Right lobe of liver (tissue), 6 donors: ENCODE measurements around the gene STMND1. TPM values are rescaled to one million over a fixed set of nuclear protein-coding genes. Genes with fewer than 3 reads are reported as not detected.
"Not testable (repeated sequence)": the region's sequence is repeated elsewhere in the genome, so short reads cannot be mapped to it uniquely, and the experiment has no call there.

Experiments used
- ATAC-seq, 4 donors: fragments of 200-7000 bp; cut with Tn5 transposase; one replicate each; pipeline ENCODE4 v1.9.1; 2020; ENCODE audit warnings: mild to moderate bottlenecking in 4 of 4, moderate library complexity in 4 of 4
- DNase-seq, 3 donors: peaks; one replicate each; pipeline ENCODE4 v3.0.0-alpha.2; 2020
- H3K27ac ChIP-seq, 3 donors: fragments of 200-600 bp; one replicate each; pipeline ENCODE4 v1.8.0; 2022
- H3K27me3 ChIP-seq, 2 donors: fragments of 200-600 bp; one replicate each; pipeline ENCODE4 v1.8.0; 2022
- H3K36me3 ChIP-seq, 4 donors: fragments of 200-600 bp; sonication (generic) in 1 of 4; one replicate each; pipeline versions ENCODE4 v1.5.1 to v1.8.0; 2017 to 2022; ENCODE audit warnings: control low read depth in 1 of 4
- H3K4me1 ChIP-seq, 4 donors: fragments of 200-600 bp; sonication (generic) in 1 of 4; one replicate each; pipeline versions ENCODE4 v1.5.1 to v1.8.0; 2017 to 2022; ENCODE audit warnings: control low read depth in 1 of 4
- H3K4me3 ChIP-seq, 3 donors: fragments of 200-600 bp; one replicate each; pipeline ENCODE4 v1.8.0; 2022
- H3K9me3 ChIP-seq, 4 donors: fragments of 200-600 bp; sonication (generic) in 1 of 4; one replicate each; pipeline versions ENCODE4 v1.5.1 to v1.8.0; 2017 to 2022; ENCODE audit warnings: control low read depth in 1 of 4
- CTCF ChIP-seq, 4 donors: fragments of 200-600 bp in 3 of 4; fragments of 450-650 bp in 1 of 4; IDR thresholded peaks; one replicate each; pipeline versions ENCODE4 v1.5.1 to v1.8.0; 2016 to 2022; ENCODE audit warnings: antibody characterized with exemption in 4 of 4, mild to moderate bottlenecking in 2 of 4
- POLR2A ChIP-seq: fragments of 450-650 bp; IDR thresholded peaks from one replicate; pipeline ENCODE4 v1.6.1; 2017; ENCODE audit warnings: antibody characterized with exemption, mild to moderate bottlenecking
- WGBS: methylation state at CpG from one replicate; pipeline ENCODE4 v1.1.6; 2018; ENCODE audit warnings: low coverage, low lambda C conversion rate; ENCODE audit not compliant: insufficient coverage; ENCODE audit errors: missing lambda C conversion rate; 5-methylcytosine and 5-hydroxymethylcytosine counted together
- intact Hi-C, 2 donors: fragments of 100-400 bp; cut with DNase I; formaldehyde crosslinking; loops; one replicate each; pipeline versions ENCODE4 v1.11.2 to v1.14.1; 2022
- total RNA-seq, 6 experiments: library from RNA; depleted of rRNA in 2 of 6; stranded (reverse); fragments of >200 nt in 2 of 6; fragmentation: NEBNext Ultra II Directional in 3 of 6; extraction: Animal tissue kit (Norgen Biotek cat#: 25700) in 3 of 6; gene quantifications; one replicate each; pipeline versions ENCODE4 v1.1.0 to v1.2.4, GENCODE V29; 2016 to 2023
- donor health status: DM: no; HTN: yes; CAD: no.
- donor health status: DM: no; HTN: no; CAD: no.
- donor health status: DM: no; HTN: no; CAD: no.
- donor health status: DM: no; HTN: yes; CAD: no.
- donor health status: DM: no; HTN: yes; CAD: no.

STMND1 gene
- total RNA-seq, 6 experiments from 2014 or later = 0.25 TPM; not detected in 5

GRCh38 chr6:17066610-17067009 lies 35.2 kb upstream of the STMND1 start:
- Histone ChIP-seq H3K27ac (no peak overlapping the region), H3K27me3 (no peaks in the 10 kb centered on the region), H3K36me3 (no peaks in the 10 kb centered on the region), H3K9me3 (no peaks in the 10 kb centered on the region), H3K4me3 (no peak overlapping the region), H3K4me1 (no peaks in the 10 kb centered on the region)
- no peak for ATAC-seq
- 60% methylated on average over 6 of the region's 6 CpGs for WGBS
- TF ChIP-seq POLR2A (no peak), CTCF (IDR thresholded peaks at IDR 0.05) (no peak)
- DNase-seq = no peak
- intact Hi-C loops = no loop called here

- H3K27me3 ChIP-seq, H3K9me3 ChIP-seq, DNase-seq, H3K36me3 ChIP-seq, H3K4me3 ChIP-seq, H3K27ac ChIP-seq, ATAC-seq, intact Hi-C loops, H3K4me1 ChIP-seq: not testable (repeated sequence)
Observed at GRCh38 chr6:17068972-17069371, 32.9 kb upstream of the STMND1 start.

DNA sequence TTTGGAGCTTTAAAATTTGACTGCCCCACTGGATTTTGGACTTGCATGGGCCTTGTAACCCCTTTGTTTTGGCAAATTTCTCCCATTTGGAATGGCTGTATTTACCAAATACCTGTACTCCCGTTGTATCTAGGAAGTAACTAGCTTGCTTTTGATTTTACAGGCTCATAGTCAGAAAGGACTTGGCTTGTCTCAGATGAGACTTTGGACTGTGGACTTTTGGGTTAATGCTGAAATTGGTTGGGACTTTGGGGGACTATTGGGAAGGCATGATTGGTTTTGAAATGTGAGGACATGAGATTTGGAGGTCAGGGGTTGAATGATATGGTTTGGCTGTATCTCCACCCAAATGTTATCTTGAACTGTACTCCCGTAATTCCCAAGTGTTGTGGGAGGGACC lies 31.4 kb upstream of the STMND1 start:
- DNase-seq, intact Hi-C loops, ATAC-seq, H3K36me3 ChIP-seq, H3K27me3 ChIP-seq, H3K9me3 ChIP-seq, H3K4me1 ChIP-seq, H3K27ac ChIP-seq, H3K4me3 ChIP-seq: not testable (repeated sequence)
- 31% methylated on average over 2 of the region's 2 CpGs for WGBS

GRCh38 chr6:17073596-17073995 lies 28.3 kb upstream of the STMND1 start:
- intact Hi-C loops, H3K4me3 ChIP-seq, H3K9me3 ChIP-seq, DNase-seq, ATAC-seq, H3K4me1 ChIP-seq, H3K36me3 ChIP-seq, H3K27me3 ChIP-seq, H3K27ac ChIP-seq: not testable (repeated sequence)
- 40% methylated on average over 2 of the region's 2 CpGs for WGBS

DNA sequence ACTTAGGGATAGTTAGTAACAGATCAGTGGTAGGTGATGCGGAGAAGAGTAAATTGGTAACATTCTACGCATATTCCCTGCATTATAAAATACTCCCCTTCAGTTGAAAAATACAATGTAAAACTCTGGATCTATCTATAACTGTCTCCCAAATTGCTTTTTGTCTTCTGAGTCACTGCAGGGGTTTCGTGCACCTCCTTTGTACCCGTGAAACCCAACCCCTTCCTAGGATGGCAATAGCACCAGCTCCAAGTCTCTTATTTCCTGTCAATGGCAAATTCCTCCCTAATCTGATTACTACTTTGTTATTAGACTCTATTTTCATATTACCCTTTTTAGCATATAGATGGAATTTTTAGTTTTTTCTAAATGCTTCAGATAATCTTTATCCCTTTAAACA lies 20.6 kb upstream of the STMND1 start:
- Histone ChIP-seq H3K4me3 (no peak overlapping the region), H3K9me3 (no peaks in the 10 kb centered on the region), H3K27ac (no peak overlapping the region), H3K36me3 (no peaks in the 10 kb centered on the region), H3K4me1 (no peaks in the 10 kb centered on the region), H3K27me3 (no peaks in the 10 kb centered on the region)
- DNase-seq (no peak), ATAC-seq (no peak)
- 74% methylated on average over 4 of the region's 4 CpGs for WGBS
- intact Hi-C loops = no loop called here
- TF ChIP-seq POLR2A = no peak

GRCh38 chr6:17081860-17082508 lies 19.9 kb upstream of the STMND1 start:
- 73% methylated on average over 5 of the region's 5 CpGs for WGBS
- intact Hi-C loops = no loop called here
- no peaks in the 10 kb centered on the region for H3K27me3 ChIP-seq
- ATAC-seq (no peak), DNase-seq (no peak)
- no peaks in the 10 kb centered on the region for H3K36me3 ChIP-seq
- no peaks in the 10 kb centered on the region for H3K4me1 ChIP-seq
- H3K9me3 ChIP-seq = no peaks in the 10 kb centered on the region
- TF ChIP-seq CTCF (IDR thresholded peaks at IDR 0.05) (no peak), POLR2A (no peak)
- H3K4me3 ChIP-seq = no peak overlapping the region
- H3K27ac ChIP-seq = no peak overlapping the region

DNA sequence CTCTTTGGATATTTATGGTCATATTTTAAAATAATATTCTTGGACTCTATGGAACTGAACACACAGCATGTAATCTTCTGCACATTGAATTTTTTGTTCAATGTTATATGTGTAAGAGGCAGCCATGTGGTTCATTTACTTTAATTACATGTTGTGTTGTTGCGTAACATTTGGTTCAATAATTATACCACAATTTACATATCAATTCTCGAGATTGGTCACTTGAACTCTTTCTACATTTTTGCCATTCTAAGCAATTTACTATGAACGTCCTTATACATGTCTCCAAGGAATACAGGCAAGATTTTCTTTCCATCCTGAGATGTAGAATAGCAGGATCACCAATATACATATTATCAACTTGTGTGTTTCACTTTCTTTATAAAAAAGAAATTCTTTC lies 18.5 kb upstream of the STMND1 start:
- DNase-seq (no peak), ATAC-seq (no peak)
- no peak for TF ChIP-seq POLR2A
- no peak for TF ChIP-seq CTCF (IDR thresholded peaks at IDR 0.05)
- 46% methylated on average over 3 of the region's 3 CpGs for whole genome bisulfite sequencing
- Histone ChIP-seq H3K27ac (no peak overlapping the region), H3K9me3 (no peaks in the 10 kb centered on the region), H3K4me1 (no peaks in the 10 kb centered on the region), H3K27me3 (no peaks in the 10 kb centered on the region), H3K4me3 (no peak overlapping the region), H3K36me3 (no peaks in the 10 kb centered on the region)
- intact Hi-C loops = no loop called here
